ENCODE data around the gene PTPRD.

DNA sequence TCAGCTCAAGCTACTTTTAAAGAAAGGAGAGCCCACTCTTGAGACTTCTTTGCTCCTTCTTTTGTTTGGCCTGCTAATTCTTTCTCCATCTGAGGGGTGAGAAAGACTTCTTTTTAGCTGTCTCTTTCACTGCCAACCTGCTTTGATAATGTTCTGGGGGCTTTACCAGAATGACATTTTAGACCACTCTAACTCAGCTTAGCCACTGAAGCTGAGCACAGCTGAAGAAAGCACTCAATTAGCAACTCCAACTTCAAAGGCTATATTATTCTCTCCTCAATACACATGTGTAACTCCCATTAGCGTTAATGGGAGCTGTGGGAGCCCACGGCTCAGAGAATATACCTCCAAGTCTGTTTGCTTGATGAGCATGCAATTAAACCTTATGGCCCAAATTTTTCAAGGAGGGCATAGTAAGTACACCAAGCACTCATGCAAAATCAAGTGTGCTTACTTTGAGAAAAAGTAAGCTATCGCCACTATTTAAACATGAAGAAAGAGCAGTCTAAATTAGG lies 1997.8 kb downstream of the PTPRD start:
- TF ChIP-seq, protein P1, sequence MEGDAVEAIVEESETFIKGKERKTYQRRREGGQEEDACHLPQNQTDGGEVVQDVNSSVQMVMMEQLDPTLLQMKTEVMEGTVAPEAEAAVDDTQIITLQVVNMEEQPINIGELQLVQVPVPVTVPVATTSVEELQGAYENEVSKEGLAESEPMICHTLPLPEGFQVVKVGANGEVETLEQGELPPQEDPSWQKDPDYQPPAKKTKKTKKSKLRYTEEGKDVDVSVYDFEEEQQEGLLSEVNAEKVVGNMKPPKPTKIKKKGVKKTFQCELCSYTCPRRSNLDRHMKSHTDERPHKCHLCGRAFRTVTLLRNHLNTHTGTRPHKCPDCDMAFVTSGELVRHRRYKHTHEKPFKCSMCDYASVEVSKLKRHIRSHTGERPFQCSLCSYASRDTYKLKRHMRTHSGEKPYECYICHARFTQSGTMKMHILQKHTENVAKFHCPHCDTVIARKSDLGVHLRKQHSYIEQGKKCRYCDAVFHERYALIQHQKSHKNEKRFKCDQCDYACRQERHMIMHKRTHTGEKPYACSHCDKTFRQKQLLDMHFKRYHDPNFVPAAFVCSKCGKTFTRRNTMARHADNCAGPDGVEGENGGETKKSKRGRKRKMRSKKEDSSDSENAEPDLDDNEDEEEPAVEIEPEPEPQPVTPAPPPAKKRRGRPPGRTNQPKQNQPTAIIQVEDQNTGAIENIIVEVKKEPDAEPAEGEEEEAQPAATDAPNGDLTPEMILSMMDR (IDR thresholded peaks at IDR 0.05), result no peak
- TF ChIP-seq POLR2A (IDR thresholded peaks at IDR 0.05), result no peak
